Fibroblast of the aortic adventitia (primary cell): Measurements from ENCODE around the gene BNC2. TPM values are rescaled to one million over a fixed set of nuclear protein-coding genes. Genes with fewer than 3 reads are reported as not detected.

Source experiments
- DNase-seq: peaks from one replicate; pipeline ENCODE4 v3.0.0-alpha.2; 2010; ENCODE audit warnings: low read depth
- H3K4me3 ChIP-seq: 2 replicates; pipeline ENCODE4 v1.5.1; 2011; ENCODE audit warnings: low read depth, mild to moderate bottlenecking, control low read depth, low read length, moderate library complexity
- total RNA-seq: library from RNA; depleted of rRNA; stranded (reverse); fragments of >200 nt; gene quantifications from 2 replicates; pipeline ENCODE4 v1.2.3, GENCODE V29; 2012; ENCODE audit warnings: low replicate concordance
- TF ChIP-seq, protein P1 (sequence below): IDR thresholded peaks from 2 replicates; pipeline ENCODE4 v1.5.1; 2011; ENCODE audit warnings: mild to moderate bottlenecking, low read length, control low read depth, inconsistent platforms; ENCODE audit not compliant: insufficient read depth

BNC2 gene
- total RNA-seq, 1 donor: 53.3 TPM

DNA sequence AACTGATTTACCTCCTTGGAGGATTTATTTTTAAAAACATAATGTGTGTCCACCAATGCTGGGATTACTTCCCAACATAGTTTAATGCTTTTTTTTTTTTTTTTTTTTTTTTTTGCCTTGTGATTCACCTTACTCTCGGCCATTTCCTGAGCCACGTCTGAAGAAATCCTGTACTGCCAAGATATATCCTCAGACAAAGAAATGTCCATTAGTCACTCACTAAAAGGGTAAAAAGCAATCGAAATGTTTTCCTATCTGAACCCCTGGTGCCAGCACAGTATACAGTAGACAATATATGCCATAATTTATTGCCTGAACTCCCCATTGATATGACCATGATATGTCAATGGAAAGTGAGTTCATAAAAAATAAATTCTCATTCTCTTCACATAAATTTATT, 344.1 kb downstream of the BNC2 start:
- H3K4me3 ChIP-seq: no peak overlapping the region
- DNase-seq: peak; percentile 84
- TF ChIP-seq, protein P1, sequence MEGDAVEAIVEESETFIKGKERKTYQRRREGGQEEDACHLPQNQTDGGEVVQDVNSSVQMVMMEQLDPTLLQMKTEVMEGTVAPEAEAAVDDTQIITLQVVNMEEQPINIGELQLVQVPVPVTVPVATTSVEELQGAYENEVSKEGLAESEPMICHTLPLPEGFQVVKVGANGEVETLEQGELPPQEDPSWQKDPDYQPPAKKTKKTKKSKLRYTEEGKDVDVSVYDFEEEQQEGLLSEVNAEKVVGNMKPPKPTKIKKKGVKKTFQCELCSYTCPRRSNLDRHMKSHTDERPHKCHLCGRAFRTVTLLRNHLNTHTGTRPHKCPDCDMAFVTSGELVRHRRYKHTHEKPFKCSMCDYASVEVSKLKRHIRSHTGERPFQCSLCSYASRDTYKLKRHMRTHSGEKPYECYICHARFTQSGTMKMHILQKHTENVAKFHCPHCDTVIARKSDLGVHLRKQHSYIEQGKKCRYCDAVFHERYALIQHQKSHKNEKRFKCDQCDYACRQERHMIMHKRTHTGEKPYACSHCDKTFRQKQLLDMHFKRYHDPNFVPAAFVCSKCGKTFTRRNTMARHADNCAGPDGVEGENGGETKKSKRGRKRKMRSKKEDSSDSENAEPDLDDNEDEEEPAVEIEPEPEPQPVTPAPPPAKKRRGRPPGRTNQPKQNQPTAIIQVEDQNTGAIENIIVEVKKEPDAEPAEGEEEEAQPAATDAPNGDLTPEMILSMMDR: no peak

DNA sequence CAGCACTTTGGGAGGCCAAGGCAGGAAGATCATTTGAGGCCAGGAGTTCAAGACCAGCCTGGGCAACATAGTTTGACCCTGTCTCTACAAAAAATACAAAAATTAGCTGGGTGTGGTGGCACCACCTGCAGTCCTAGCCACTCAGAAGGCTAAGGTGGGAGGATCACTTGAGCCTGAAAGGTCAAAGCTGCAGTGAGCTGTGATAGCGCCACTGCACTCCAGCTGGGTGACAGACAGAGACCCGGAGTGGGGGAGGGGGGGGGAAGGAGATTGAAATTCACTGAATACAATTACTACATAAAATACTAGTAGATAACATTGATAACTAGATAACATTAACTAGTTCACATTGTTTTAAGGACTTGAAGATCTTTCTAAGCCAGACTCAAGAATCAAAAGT, 345.6 kb downstream of the BNC2 start:
- no peak overlapping the region for H3K4me3 ChIP-seq
- TF ChIP-seq, protein P1: no peak
- DNase-seq: no peak

DNA sequence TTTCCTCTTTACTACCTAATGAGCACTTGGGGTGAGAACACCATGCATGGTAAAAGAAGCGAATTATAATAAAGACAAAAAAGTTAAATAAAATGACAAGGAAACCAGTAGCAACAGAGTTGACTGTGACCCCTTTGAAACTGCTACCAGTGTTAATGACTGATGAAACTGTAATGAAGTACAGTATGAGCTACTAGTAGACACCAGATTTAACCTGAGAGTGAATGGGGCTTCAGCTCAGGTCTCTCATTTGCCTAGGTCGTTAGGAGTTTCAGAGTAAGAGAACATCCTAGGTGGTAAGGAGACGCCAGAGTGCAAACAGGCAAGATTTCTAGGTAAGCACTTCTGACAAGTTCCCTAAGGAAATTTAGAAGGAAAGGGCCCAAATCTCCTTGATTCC, 346.4 kb downstream of the BNC2 start:
- TF ChIP-seq, protein P1: no peak
- no peak for DNase-seq

DNA sequence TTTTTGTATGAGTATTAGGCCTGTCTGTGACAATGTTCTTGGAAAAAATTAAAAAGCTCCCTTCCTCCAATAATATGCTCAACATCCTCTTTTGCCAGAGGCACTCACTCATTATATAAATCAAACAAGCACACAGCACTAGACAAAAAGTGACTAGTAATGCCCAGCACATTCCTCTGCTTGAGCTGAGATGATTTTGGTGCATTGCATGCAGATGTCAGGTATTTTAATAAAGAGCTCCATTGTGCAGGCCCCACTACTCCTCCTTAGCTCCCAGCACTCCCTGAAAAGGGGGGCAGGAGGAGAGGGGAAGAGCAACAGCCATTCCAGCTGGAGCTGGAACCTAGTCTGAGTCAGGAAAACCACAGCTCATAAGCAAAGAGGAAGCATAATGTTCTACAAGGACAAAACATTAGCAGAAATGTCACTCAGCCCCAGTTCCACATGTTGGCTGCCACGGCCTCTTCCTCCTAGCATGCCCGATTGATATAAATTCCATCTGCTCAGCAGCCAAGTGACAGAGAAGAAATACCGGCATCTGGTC, 348.5 kb downstream of the BNC2 start:
- TF ChIP-seq, protein P1: no peak
- DNase-seq: peak; percentile 94
- H3K4me3 ChIP-seq: no peak overlapping the region

More for the DNA sequence above, 346.4 kb downstream of the BNC2 start:
- H3K4me3 ChIP-seq: no peak overlapping the region

DNA sequence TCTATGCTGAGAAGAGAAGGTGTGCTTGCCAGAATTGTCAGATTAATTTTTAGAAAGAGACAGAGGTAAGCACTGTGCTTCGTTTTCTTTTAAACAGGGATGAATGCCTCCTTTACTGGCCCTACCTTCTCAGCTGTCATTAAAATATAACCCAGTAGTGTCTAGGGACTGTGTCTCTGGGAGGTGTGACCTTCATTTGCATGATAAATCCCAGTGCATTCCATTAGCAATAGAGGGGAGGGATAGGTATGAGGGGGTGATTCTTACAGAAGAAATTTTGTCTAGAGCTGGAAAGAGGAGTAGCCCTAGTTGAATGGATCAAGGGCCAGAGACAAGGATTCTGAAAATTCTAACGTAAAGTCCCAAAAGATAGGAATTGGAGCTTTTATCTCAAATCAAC, 351.5 kb downstream of the BNC2 start:
- H3K4me3 ChIP-seq: no peak overlapping the region
- TF ChIP-seq, protein P1: no peak

DNA sequence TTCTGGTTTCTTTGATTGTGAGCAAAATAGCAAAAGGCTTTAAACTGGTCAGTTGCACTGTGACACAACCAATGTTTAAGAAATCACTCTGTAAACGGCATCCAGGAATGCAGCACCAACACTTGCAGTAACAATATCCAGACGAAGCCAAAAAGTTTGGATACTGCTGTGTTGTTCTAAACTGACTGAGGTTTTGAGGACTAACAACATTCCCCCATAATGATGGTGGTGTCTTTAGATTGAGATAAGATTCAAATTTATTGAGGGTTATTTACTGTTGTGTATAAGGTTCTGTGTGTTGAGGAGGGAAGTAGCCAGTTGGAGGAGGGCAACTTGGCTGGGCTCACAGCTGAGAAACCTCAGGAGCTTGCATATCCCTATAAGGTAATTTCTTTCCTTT, 353.6 kb downstream of the BNC2 start:
- TF ChIP-seq, protein P1: no peak
- DNase-seq: peak; percentile 70
- H3K4me3 ChIP-seq: no peak overlapping the region

More for the DNA sequence above, 351.5 kb downstream of the BNC2 start:
- no peak for DNase-seq

DNA sequence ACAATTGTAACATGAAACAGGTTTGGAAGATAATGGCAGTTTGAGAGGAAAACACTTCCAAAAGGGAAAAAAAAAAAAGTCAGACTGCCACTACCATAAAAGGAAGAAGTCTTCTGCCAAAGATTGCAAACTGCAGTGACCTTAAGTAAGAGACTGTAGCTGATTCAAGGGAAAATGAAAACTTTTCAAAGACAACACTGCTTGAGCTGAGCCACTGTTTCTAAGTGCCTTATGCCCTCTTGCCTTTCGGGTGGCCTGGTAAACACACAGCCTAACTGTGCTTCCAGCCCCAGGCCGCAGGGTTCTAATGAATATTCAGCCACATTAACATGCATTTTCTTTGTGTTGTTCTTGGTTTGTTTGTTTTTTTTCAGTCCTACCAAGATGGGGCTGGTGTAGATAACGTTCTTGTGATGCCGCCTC, 354.6 kb downstream of the BNC2 start:
- DNase-seq: peak; percentile 84
- TF ChIP-seq, protein P1: no peak
- peak overlapping the region; percentile 29 for H3K4me3 ChIP-seq
